Gastrocnemius medialis (tissue), 4 donors: ENCODE measurements around the gene EIF2S1.

Experiments
- POLR2A ChIP-seq, 2 donors: fragments of 450-650 bp; IDR thresholded peaks; one replicate each; pipeline ENCODE4 v1.6.1; 2017; ENCODE audit warnings: antibody characterized with exemption in 2 of 2, mild to moderate bottlenecking in 2 of 2, moderate library complexity in 2 of 2
- TF ChIP-seq, protein P1 (sequence below), 5 experiments: fragments of 450-650 bp in 3 of 5; fragments of 200-600 bp in 2 of 5; sonication (generic) in 2 of 5; IDR thresholded peaks in 4 of 5; conservative IDR thresholded peaks in 1 of 5; 1 replicate in 4 of 5; 2 replicates in 1 of 5; pipeline ENCODE4 v1.5.1; 2016 to 2019; ENCODE audit warnings: antibody characterized with exemption in 5 of 5, mild to moderate bottlenecking in 3 of 5, moderate library complexity in 3 of 5

DNA sequence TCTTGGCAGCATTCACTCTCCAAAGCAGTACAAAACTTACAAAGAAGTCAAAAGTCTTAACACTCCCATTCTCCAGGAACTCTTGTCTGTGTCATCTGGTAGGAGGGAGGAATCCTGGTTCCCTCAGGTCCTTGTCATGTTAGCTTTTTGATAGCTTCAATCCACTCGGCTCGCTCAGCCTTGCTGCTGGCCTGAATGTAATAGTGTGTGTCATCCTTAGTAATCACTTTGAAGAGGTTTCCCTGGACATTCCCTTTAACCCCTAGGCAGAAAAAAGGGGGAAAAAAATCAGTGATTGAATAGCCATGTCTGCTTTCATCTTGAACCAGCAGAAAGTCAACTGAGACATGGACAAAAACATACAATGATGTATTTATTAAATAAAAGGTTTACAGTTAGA, 27.1 kb downstream of the EIF2S1 start:
- TF ChIP-seq, protein P1, sequence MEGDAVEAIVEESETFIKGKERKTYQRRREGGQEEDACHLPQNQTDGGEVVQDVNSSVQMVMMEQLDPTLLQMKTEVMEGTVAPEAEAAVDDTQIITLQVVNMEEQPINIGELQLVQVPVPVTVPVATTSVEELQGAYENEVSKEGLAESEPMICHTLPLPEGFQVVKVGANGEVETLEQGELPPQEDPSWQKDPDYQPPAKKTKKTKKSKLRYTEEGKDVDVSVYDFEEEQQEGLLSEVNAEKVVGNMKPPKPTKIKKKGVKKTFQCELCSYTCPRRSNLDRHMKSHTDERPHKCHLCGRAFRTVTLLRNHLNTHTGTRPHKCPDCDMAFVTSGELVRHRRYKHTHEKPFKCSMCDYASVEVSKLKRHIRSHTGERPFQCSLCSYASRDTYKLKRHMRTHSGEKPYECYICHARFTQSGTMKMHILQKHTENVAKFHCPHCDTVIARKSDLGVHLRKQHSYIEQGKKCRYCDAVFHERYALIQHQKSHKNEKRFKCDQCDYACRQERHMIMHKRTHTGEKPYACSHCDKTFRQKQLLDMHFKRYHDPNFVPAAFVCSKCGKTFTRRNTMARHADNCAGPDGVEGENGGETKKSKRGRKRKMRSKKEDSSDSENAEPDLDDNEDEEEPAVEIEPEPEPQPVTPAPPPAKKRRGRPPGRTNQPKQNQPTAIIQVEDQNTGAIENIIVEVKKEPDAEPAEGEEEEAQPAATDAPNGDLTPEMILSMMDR (IDR thresholded peaks at IDR 0.05 in 4 of 5, conservative IDR thresholded peaks at IDR 0.05 in 1 of 5) = no peak
- no peak for TF ChIP-seq POLR2A (IDR thresholded peaks at IDR 0.05)
